Neuronal stem cell (in vitro differentiated cells): ENCODE measurements around the gene USP10.

Source experiments
- DNase-seq: peaks from one replicate; pipeline ENCODE4 v3.0.0-alpha.2; 2013; ENCODE audit warnings: low spot score
- H2AFZ ChIP-seq: one replicate; pipeline ENCODE4 v1.6.1; 2013; ENCODE audit warnings: mild to moderate bottlenecking, low read length, inconsistent platforms
- H2AK5ac ChIP-seq: 2 replicates; pipeline ENCODE4 v1.6.1; 2013; ENCODE audit warnings: low read depth, mild to moderate bottlenecking, inconsistent platforms, low read length, moderate library complexity, mixed read lengths
- H2BK120ac ChIP-seq: 2 replicates; pipeline ENCODE4 v1.6.1; 2013; ENCODE audit warnings: low read depth, mild to moderate bottlenecking, inconsistent platforms, low read length, moderate library complexity, mixed read lengths
- H2BK12ac ChIP-seq: one replicate; pipeline ENCODE4 v1.6.1; 2013; ENCODE audit warnings: low read length, inconsistent platforms
- H2BK15ac ChIP-seq: 2 replicates; pipeline ENCODE4 v1.6.1; 2013; ENCODE audit warnings: mild to moderate bottlenecking, low read length, inconsistent platforms, mixed read lengths
- H2BK5ac ChIP-seq: one replicate; pipeline ENCODE4 v1.6.1; 2013; ENCODE audit warnings: inconsistent platforms, mild to moderate bottlenecking, low read length, moderate library complexity
- H3K14ac ChIP-seq: one replicate; pipeline ENCODE4 v1.6.1; 2013; ENCODE audit warnings: low read length, inconsistent platforms
- H3K18ac ChIP-seq: 2 replicates; pipeline ENCODE4 v1.6.1; 2013; ENCODE audit warnings: low read length, inconsistent platforms
- H3K23ac ChIP-seq: 2 replicates; pipeline ENCODE4 v1.6.1; 2013; ENCODE audit warnings: low read depth, mild to moderate bottlenecking, mixed read lengths, low read length, inconsistent platforms; ENCODE audit not compliant: poor library complexity
- H3K27ac ChIP-seq: replicated peaks from 3 replicates; pipeline ENCODE4 v1.5.1; 2013; ENCODE audit warnings: low read length, inconsistent platforms
- H3K27me3 ChIP-seq, 3 experiments: 2 replicates each; pipeline ENCODE4 v1.6.1; 2013; ENCODE audit warnings: low read length in 3 of 3, mild to moderate bottlenecking in 2 of 3, inconsistent platforms in 1 of 3, low read depth in 1 of 3, mixed read lengths in 1 of 3, moderate library complexity in 1 of 3; ENCODE audit not compliant: control insufficient read depth in 3 of 3, insufficient read depth in 3 of 3
- H3K36me3 ChIP-seq, 2 donors: replicated peaks in 1 of 2; 2 replicates each; pipeline ENCODE4 v1.6.1; 2013; ENCODE audit warnings: low read length in 2 of 2; ENCODE audit not compliant: control insufficient read depth in 2 of 2, insufficient read depth in 2 of 2
- H3K4ac ChIP-seq: 2 replicates; pipeline ENCODE4 v1.6.1; 2013; ENCODE audit warnings: inconsistent platforms, mild to moderate bottlenecking, low read length, moderate library complexity
- H3K4me1 ChIP-seq, 2 donors: 1 replicate in 1 of 2; 2 replicates in 1 of 2; pipeline ENCODE4 v1.6.1; 2013; ENCODE audit warnings: low read length in 2 of 2, low read depth in 1 of 2; ENCODE audit not compliant: control insufficient read depth in 2 of 2, insufficient read depth in 1 of 2
- H3K4me2 ChIP-seq: one replicate; pipeline ENCODE4 v1.6.1; 2013; ENCODE audit warnings: mild to moderate bottlenecking, low read length, inconsistent platforms; ENCODE audit not compliant: insufficient read depth, poor library complexity, severe bottlenecking
- H3K4me3 ChIP-seq, 2 donors: 2 replicates each; pipeline ENCODE4 v1.5.1; 2013; ENCODE audit warnings: low read length in 2 of 2, mild to moderate bottlenecking in 2 of 2, inconsistent platforms in 1 of 2, moderate library complexity in 1 of 2
- H3K79me1 ChIP-seq: one replicate; pipeline ENCODE4 v1.6.1; 2013; ENCODE audit warnings: low read depth, mild to moderate bottlenecking, inconsistent platforms, low read length, moderate library complexity
- H3K9ac ChIP-seq: one replicate; pipeline ENCODE4 v1.6.1; 2013; ENCODE audit warnings: mild to moderate bottlenecking, low read depth, low read length, inconsistent platforms; ENCODE audit not compliant: poor library complexity
- H3K9me3 ChIP-seq, 2 donors: replicated peaks in 1 of 2; 2 replicates each; pipeline versions ENCODE3 to v1.6.1; 2013; ENCODE audit warnings: low read length in 2 of 2, mild to moderate bottlenecking in 2 of 2, inconsistent platforms in 1 of 2, low read depth in 1 of 2, mixed read lengths in 1 of 2, moderate library complexity in 1 of 2; ENCODE audit not compliant: control insufficient read depth in 2 of 2, insufficient read depth in 1 of 2
- H4K8ac ChIP-seq: one replicate; pipeline ENCODE4 v1.6.1; 2013; ENCODE audit warnings: low read depth, mild to moderate bottlenecking, inconsistent platforms, low read length, moderate library complexity
- H4K91ac ChIP-seq: one replicate; pipeline ENCODE4 v1.6.1; 2013; ENCODE audit warnings: low read length, low read depth, mild to moderate bottlenecking, inconsistent platforms; ENCODE audit not compliant: poor library complexity
- WGBS, 2 donors: extraction: QIAGEN DNeasy Blood & Tissue Kit; methylation state at CpG; one replicate each; pipeline ENCODE4 v1.1.7; 2013; ENCODE audit warnings: missing lambda C conversion rate in 2 of 2, mixed read lengths in 1 of 2; ENCODE audit not compliant: insufficient read length in 2 of 2, insufficient replicate concordance in 1 of 2; ENCODE audit errors: extremely low coverage in 2 of 2; 5-methylcytosine and 5-hydroxymethylcytosine counted together

USP10 gene

GRCh38 chr16:84750575-84750974, 50.8 kb downstream of the USP10 start:
- Histone ChIP-seq H3K14ac (no peak overlapping the region), H4K8ac (no peak overlapping the region), H3K4ac (no peak overlapping the region), H3K4me2 (no peak overlapping the region), H3K36me3 (peaks cover 10 to 70% of the 10 kb centered on the region in 2 donors), H2BK15ac (no peak overlapping the region), H3K9ac (no peak overlapping the region), H3K9me3 (no peaks in the 10 kb centered on the region), H2AK5ac (no peak overlapping the region), H3K27ac (no peak overlapping the region), H3K4me1 (peaks cover 4 to 8% of the 10 kb centered on the region in 2 donors), H3K4me3 (no peak overlapping the region), H3K23ac (no peak overlapping the region), H3K27me3 (no peaks in the 10 kb centered on the region), H3K18ac (no peak overlapping the region), H2BK12ac (no peak overlapping the region), H3K79me1 (peaks cover 12% of the 10 kb centered on the region), H2BK5ac (no peak overlapping the region), H2AFZ (no peak overlapping the region), H4K91ac (no peak overlapping the region), H2BK120ac (no peak overlapping the region)
- no peak for DNase-seq
- WGBS, 2 donors, result no CpG with 5 or more reads among the region's 4 CpGs

- WGBS, 2 donors, result no CpG with 5 or more reads among the region's 6 CpGs
- peaks cover 5 to 8% of the 10 kb centered on the region in 2 donors for H3K4me1 ChIP-seq
- no peak overlapping the region for H3K23ac ChIP-seq
- no peak overlapping the region for H2BK15ac ChIP-seq
- H3K79me1 ChIP-seq, result peaks cover 12% of the 10 kb centered on the region
- H2BK120ac ChIP-seq, result no peak overlapping the region
- no peak overlapping the region for H2BK12ac ChIP-seq
- no peak overlapping the region for H3K4me2 ChIP-seq
- H3K9me3 ChIP-seq, result no peaks in the 10 kb centered on the region
- no peak overlapping the region for H2BK5ac ChIP-seq
- no peak overlapping the region for H3K9ac ChIP-seq
- DNase-seq, result no peak
- H3K36me3 ChIP-seq, result peaks cover 10 to 63% of the 10 kb centered on the region in 2 donors
- H3K27ac ChIP-seq, result no peak overlapping the region
- no peak overlapping the region for H3K18ac ChIP-seq
- H3K4ac ChIP-seq, result no peak overlapping the region
- H3K14ac ChIP-seq, result no peak overlapping the region
- H2AK5ac ChIP-seq, result no peak overlapping the region
- no peak overlapping the region for H4K91ac ChIP-seq
- H4K8ac ChIP-seq, result no peak overlapping the region
- no peak overlapping the region for H3K4me3 ChIP-seq
- H2AFZ ChIP-seq, result no peak overlapping the region
- H3K27me3 ChIP-seq, result no peaks in the 10 kb centered on the region
These were observed 51.4 kb downstream of the USP10 start for GRCh38 chr16:84751241-84751640.

- no peak overlapping the region for H3K4me2 ChIP-seq
- DNase-seq, result no peak
- H3K23ac ChIP-seq, result no peak overlapping the region
- no peak overlapping the region for H2BK15ac ChIP-seq
- no peak overlapping the region for H3K27ac ChIP-seq
- H3K18ac ChIP-seq, result no peak overlapping the region
- H2BK120ac ChIP-seq, result no peak overlapping the region
- H3K4ac ChIP-seq, result no peak overlapping the region
- H3K36me3 ChIP-seq, result peaks cover 7 to 60% of the 10 kb centered on the region in 2 donors
- H3K9me3 ChIP-seq, result no peaks in the 10 kb centered on the region
- no peak overlapping the region for H3K14ac ChIP-seq
- H2AK5ac ChIP-seq, result no peak overlapping the region
- H3K4me3 ChIP-seq, result no peak overlapping the region
- no peak overlapping the region for H3K9ac ChIP-seq
- no peak overlapping the region for H2AFZ ChIP-seq
- peaks cover 11% of the 10 kb centered on the region for H3K79me1 ChIP-seq
- no peak overlapping the region for H4K91ac ChIP-seq
- no peak overlapping the region for H2BK12ac ChIP-seq
- no peak overlapping the region for H4K8ac ChIP-seq
- H2BK5ac ChIP-seq, result no peak overlapping the region
- no peaks in the 10 kb centered on the region for H3K27me3 ChIP-seq
- H3K4me1 ChIP-seq, result peaks cover 5 to 8% of the 10 kb centered on the region in 2 donors
These were observed 52.1 kb downstream of the USP10 start for GRCh38 chr16:84751947-84752346.

- Histone ChIP-seq H3K4me1 (peaks cover 5 to 8% of the 10 kb centered on the region in 2 donors), H3K9ac (no peak overlapping the region), H3K4me2 (no peak overlapping the region), H2AK5ac (no peak overlapping the region), H4K91ac (no peak overlapping the region), H3K27me3 (no peaks in the 10 kb centered on the region), H3K36me3 (peaks cover 5 to 57% of the 10 kb centered on the region in 2 donors), H3K4me3 (no peak overlapping the region), H2BK5ac (no peak overlapping the region), H4K8ac (no peak overlapping the region), H3K9me3 (no peaks in the 10 kb centered on the region), H3K4ac (no peak overlapping the region), H2BK120ac (no peak overlapping the region), H2BK15ac (no peak overlapping the region), H3K14ac (no peak overlapping the region), H3K18ac (no peak overlapping the region), H2AFZ (no peak overlapping the region), H3K27ac (no peak overlapping the region), H3K79me1 (peaks cover 9% of the 10 kb centered on the region), H2BK12ac (no peak overlapping the region), H3K23ac (no peak overlapping the region)
- DNase-seq, result no peak
- 100% methylated on average over 1 of the region's 8 CpGs; no CpG with 5 or more reads in 1 of the 2 donors for WGBS, 2 donors
These were observed 52.8 kb downstream of the USP10 start for GRCh38 chr16:84752600-84752999.
